ENCODE results near the gene DDAH1. TPM values are rescaled to one million over a fixed set of nuclear protein-coding genes. Genes with fewer than 3 reads are reported as not detected.

Gene DDAH1
- total RNA-seq, 1 experiment from 2014 or later: 87.9 TPM

- H3K4me1 Mint-ChIP-seq (ENCODE audit: low read depth, unreplicated experiment): peaks cover 21% of the 10 kb centered on the region
- CTCF ChIA-PET: no interaction called here
- no peak overlapping the region for H3K27ac Mint-ChIP-seq (ENCODE audit: unreplicated experiment)
- TF ChIP-seq, protein P1, sequence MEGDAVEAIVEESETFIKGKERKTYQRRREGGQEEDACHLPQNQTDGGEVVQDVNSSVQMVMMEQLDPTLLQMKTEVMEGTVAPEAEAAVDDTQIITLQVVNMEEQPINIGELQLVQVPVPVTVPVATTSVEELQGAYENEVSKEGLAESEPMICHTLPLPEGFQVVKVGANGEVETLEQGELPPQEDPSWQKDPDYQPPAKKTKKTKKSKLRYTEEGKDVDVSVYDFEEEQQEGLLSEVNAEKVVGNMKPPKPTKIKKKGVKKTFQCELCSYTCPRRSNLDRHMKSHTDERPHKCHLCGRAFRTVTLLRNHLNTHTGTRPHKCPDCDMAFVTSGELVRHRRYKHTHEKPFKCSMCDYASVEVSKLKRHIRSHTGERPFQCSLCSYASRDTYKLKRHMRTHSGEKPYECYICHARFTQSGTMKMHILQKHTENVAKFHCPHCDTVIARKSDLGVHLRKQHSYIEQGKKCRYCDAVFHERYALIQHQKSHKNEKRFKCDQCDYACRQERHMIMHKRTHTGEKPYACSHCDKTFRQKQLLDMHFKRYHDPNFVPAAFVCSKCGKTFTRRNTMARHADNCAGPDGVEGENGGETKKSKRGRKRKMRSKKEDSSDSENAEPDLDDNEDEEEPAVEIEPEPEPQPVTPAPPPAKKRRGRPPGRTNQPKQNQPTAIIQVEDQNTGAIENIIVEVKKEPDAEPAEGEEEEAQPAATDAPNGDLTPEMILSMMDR (IDR thresholded peaks at IDR 0.05; ENCODE audit: insufficient read depth in 1 of 2, low read depth in 1 of 2, low read length in 1 of 2, severe bottlenecking in 1 of 2, unreplicated experiment in 1 of 2): no peak
- H3K9me3 ChIP-seq: no peaks in the 10 kb centered on the region
- intact Hi-C loops (cut with micrococcal nuclease; ENCODE audit: unreplicated experiment): no loop called here
- peaks cover 6% of the 10 kb centered on the region for H3K9me3 Mint-ChIP-seq (ENCODE audit: unreplicated experiment)
- BruUV-seq (replicated peaks): no TSS peak
- DNase-seq: no peak
- POLR2A ChIA-PET: no interaction called here
- H3K27me3 Mint-ChIP-seq (ENCODE audit: insufficient read depth, unreplicated experiment): no peaks in the 10 kb centered on the region
- no peaks in the 10 kb centered on the region for H3K36me3 ChIP-seq (ENCODE audit: control insufficient read depth, insufficient read depth, low read length)
- H3K36me3 Mint-ChIP-seq (ENCODE audit: insufficient read depth, unreplicated experiment): no peaks in the 10 kb centered on the region
- H3K4me3 ChIP-seq (ENCODE audit: low read depth, low read length): no peak overlapping the region
- H3K4me3 Mint-ChIP-seq (ENCODE audit: unreplicated experiment): no peak overlapping the region
- no peaks in the 10 kb centered on the region for H3K27me3 ChIP-seq (replicated peaks; ENCODE audit: control insufficient read depth, insufficient read depth, low read length)
- peaks cover 8% of the 10 kb centered on the region for H3K4me1 ChIP-seq
Observed at GRCh38 chr1:85496941-85497582, 32.1 kb upstream of the DDAH1 start.

- POLR2A ChIA-PET: no interaction called here
- H3K36me3 ChIP-seq (ENCODE audit: control insufficient read depth, insufficient read depth, low read length): no peaks in the 10 kb centered on the region
- intact Hi-C loops (cut with micrococcal nuclease; ENCODE audit: unreplicated experiment): loop anchor here (1.0 to 2.0 kb wide), 3 partner anchors 85 to 197 kb away; partner anchors contain the start of gene CCN1
- H3K4me3 ChIP-seq (ENCODE audit: low read depth, low read length): no peak overlapping the region
- no peaks in the 10 kb centered on the region; the same call in 1 of the 2 replicates for H3K4me1 ChIP-seq
- Mint-ChIP-seq H3K27ac (ENCODE audit: unreplicated experiment) (no peak overlapping the region), H3K36me3 (ENCODE audit: insufficient read depth, unreplicated experiment) (no peaks in the 10 kb centered on the region), H3K4me1 (ENCODE audit: low read depth, unreplicated experiment) (peaks cover 15% of the 10 kb centered on the region), H3K4me3 (ENCODE audit: unreplicated experiment) (no peak overlapping the region), H3K9me3 (ENCODE audit: unreplicated experiment) (no peaks in the 10 kb centered on the region), H3K27me3 (ENCODE audit: insufficient read depth, unreplicated experiment) (no peaks in the 10 kb centered on the region)
- no peaks in the 10 kb centered on the region for H3K27me3 ChIP-seq (replicated peaks; ENCODE audit: control insufficient read depth, insufficient read depth, low read length)
- H3K9me3 ChIP-seq: no peaks in the 10 kb centered on the region
- CTCF ChIA-PET: no interaction called here
- no peak for DNase-seq
- TF ChIP-seq, protein P1 (IDR thresholded peaks at IDR 0.05; ENCODE audit: insufficient read depth in 1 of 2, low read depth in 1 of 2, low read length in 1 of 2, severe bottlenecking in 1 of 2, unreplicated experiment in 1 of 2): no peak
- no TSS peak for BruUV-seq (replicated peaks)
Observed at GRCh38 chr1:85495556-85495955, 30.6 kb upstream of the DDAH1 start.

DNA sequence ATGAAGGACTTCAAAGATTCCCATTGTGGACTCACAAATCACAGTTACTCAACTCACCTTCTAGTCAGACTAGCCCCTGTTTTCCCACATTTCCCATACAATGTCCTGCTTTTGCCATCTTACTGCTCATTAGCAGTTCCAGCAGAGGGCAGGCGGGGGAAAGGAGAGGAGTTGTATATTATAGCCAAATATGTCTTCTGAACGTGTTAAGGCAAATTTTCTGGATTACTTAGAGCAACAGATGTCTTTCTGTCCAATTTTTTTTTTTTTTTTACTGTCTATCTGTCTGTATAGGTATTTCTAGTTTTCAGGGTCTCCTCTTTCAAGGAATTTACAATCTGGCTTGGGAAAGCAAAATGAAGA is 29.9 kb upstream of the DDAH1 start:
- Mint-ChIP-seq H3K27ac (ENCODE audit: unreplicated experiment) (no peak overlapping the region), H3K9me3 (ENCODE audit: unreplicated experiment) (no peaks in the 10 kb centered on the region), H3K4me3 (ENCODE audit: unreplicated experiment) (no peak overlapping the region), H3K4me1 (ENCODE audit: low read depth, unreplicated experiment) (peaks cover 15% of the 10 kb centered on the region), H3K36me3 (ENCODE audit: insufficient read depth, unreplicated experiment) (no peaks in the 10 kb centered on the region), H3K27me3 (ENCODE audit: insufficient read depth, unreplicated experiment) (no peaks in the 10 kb centered on the region)
- intact Hi-C loops (cut with micrococcal nuclease; ENCODE audit: unreplicated experiment): loop anchor here (1.0 to 2.0 kb wide), 3 partner anchors 86 to 197 kb away; partner anchors contain the start of gene CCN1
- Histone ChIP-seq H3K36me3 (ENCODE audit: control insufficient read depth, insufficient read depth, low read length) (no peaks in the 10 kb centered on the region), H3K27me3 (replicated peaks; ENCODE audit: control insufficient read depth, insufficient read depth, low read length) (no peaks in the 10 kb centered on the region), H3K9me3 (no peaks in the 10 kb centered on the region), H3K4me1 (no peaks in the 10 kb centered on the region; the same call in 1 of the 2 replicates), H3K4me3 (ENCODE audit: low read depth, low read length) (no peak overlapping the region)
- peak in 1 of 2 experiments; percentile 42 for DNase-seq
- BruUV-seq (replicated peaks): no TSS peak
- TF ChIP-seq, protein P1 (IDR thresholded peaks at IDR 0.05; ENCODE audit: insufficient read depth in 1 of 2, low read depth in 1 of 2, low read length in 1 of 2, severe bottlenecking in 1 of 2, unreplicated experiment in 1 of 2): peak in 1 of 2 experiments; percentile 53
- ChIA-PET POLR2A (no interaction called here), CTCF (no interaction called here)

Measured in Caco-2 (cell line).